GM08714 (cell line): Measurements from ENCODE around the gene USP43.
"Not testable (repeated sequence)": the region's sequence is repeated elsewhere in the genome, so short reads cannot be mapped to it uniquely, and the experiment has no call there.

Source experiments
- H3K4me3 ChIP-seq: fragments of 200-500 bp; sonication (Bioruptor generic); 2 replicates; pipeline ENCODE4 v1.5.1; 2014; ENCODE audit warnings: mild to moderate bottlenecking, low read length, inconsistent platforms
- ZNF274 ChIP-seq: IDR thresholded peaks from 2 replicates; pipeline ENCODE4 v1.6.1; 2012; ENCODE audit warnings: mild to moderate bottlenecking, low read depth, low read length

The USP43 gene

DNA sequence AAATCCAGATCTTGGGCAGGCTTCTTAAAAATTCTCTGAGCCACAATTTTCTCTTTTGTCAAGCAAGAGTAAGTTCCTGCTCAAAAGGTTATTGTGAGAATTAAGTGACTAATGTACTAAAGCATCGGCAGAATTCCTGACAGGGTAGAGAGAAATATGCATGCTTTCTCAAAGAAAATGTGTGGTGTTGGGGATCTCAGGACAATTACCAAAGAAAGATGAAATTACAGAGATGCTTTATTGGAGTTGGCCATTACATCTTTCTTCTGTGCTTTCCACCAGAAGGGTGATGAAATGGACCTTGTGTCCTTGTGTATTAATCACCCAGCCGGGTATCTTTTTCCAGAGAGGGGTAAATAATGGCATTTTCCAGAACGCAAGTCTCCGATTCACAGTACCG lies 1.7 kb upstream of the USP43 start:
- no peak overlapping the region for H3K4me3 ChIP-seq
- TF ChIP-seq ZNF274, result no peak

DNA sequence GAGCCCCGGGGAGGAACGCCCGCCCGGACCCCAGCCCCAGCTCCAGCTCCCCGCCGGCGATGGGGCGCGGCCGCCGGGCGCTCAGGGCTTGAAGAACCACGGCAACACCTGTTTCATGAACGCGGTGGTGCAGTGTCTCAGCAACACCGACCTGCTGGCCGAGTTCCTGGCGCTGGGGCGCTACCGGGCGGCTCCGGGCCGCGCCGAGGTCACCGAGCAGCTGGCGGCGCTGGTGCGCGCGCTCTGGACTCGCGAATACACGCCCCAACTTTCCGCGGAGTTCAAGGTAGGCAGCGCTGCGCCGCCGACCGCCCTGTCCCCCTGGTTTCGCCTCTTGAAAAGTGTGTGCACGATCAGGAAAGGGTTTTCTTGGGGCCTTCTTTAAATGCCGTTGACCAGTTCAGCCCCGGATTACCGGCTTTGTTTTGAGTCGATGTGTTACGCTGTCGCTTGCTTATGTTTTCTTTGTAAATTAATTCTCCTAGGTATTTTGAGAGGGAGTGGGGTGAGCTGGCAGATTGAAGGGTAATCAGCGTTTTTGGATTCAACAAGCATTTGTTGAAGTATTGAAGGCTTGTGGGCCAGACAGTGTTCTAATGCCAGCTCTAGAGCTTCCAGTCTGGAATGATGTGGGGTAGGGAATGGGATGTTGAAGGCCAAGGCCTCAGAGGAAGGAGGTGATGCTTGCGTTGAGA lies 681 bp downstream of the USP43 start:
- H3K4me3 ChIP-seq, result peak overlapping the region; percentile 60
- no peak for TF ChIP-seq ZNF274

DNA sequence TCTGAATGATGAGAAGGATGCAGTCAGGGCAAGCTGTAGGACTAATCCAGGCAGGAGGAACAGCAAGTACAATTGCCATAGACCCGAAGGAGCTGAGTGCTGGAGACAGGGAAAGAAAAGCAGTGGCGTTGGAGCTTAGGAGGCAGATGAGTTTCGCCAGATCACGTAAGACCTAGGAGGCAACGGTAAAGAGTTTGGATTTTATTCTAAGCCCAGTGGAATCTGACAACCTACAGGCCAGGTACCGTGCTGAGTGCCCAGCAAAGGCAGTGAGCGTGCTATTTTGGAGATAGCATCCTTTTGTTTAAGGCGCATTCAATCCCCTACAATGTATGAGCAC lies 1.2 kb downstream of the USP43 start:
- no peak for TF ChIP-seq ZNF274
- no peak overlapping the region for H3K4me3 ChIP-seq

DNA sequence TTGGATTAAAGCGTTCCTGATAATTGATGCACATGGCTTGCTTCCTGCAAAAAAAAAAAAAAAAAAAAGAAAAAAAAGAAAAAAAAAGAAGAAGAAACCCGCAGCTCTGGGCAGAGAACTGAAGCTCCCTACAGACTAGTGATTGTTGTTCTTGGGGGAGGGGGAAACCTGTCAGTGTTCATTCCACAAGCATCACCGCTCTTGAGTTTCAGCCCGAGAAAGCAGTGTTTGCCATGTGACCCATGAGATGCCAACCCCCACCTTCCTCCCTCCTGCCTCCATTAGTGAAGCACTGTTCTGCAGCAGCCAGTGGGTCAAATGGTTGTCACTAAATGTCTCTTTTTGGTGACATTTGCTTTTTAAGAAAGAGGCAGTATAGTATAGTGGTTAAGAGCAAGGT lies 1.7 kb downstream of the USP43 start:
- no peak overlapping the region for H3K4me3 ChIP-seq
- no peak for TF ChIP-seq ZNF274

DNA sequence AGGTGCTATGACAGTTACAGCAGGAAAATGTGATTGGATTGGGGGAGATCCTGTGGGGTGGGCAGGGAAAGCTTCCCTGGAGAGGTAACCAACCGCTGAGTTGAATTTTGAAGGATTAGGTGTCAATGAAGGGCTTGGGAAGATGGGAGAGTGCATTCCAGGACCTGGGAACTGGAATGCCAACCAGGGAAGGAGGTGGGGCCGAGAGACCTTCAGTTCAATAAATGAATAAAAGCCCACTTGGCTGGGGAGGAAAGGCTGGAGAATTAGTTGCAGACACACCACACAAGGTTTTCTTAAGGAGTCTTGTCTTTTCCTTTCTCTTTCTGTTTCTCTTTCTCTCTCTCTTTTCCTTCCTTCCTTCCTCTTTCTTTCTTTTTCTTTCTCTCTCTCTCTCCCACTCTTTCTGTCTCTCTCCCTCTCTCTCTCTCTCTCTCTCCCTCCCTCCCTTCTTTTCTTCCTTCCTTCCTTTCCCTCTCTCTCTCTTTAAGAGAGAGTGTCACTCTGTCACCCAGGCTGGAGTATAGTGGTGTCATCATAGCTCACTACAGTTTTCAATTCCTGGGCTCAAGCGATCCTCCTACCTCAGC lies 3.3 kb downstream of the USP43 start:
- no peak overlapping the region for H3K4me3 ChIP-seq
- no peak for TF ChIP-seq ZNF274

DNA sequence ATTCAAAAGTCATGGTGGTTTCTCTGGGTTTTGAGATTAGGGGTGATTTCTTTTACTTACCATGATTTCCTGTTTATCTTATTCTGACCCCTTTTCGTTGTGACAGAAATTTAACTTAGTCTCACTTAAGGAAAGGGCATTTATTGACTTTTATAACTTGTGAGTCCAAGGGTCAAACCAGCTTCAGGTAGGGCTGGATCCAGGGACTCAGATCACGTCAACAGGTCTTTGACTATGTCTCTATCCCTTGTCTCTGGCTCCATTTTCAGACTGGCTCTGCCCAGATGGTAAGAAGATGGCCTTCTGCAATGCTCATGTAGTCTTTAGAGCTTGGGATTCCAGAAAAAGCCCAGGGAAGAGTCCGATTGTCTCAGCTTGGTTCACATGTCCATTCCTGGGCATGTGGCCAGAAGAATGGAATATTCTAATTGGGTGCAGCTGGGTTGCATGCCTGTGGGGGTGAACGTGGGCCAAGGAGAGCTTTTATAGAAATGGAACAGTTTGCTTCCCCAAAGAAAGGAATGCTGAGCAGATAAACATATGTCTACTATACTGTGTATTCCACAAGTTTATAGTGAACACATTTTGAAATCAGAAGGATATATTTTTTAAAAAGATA lies 13.4 kb downstream of the USP43 start:
- TF ChIP-seq ZNF274, result no peak
- no peak overlapping the region for H3K4me3 ChIP-seq

DNA sequence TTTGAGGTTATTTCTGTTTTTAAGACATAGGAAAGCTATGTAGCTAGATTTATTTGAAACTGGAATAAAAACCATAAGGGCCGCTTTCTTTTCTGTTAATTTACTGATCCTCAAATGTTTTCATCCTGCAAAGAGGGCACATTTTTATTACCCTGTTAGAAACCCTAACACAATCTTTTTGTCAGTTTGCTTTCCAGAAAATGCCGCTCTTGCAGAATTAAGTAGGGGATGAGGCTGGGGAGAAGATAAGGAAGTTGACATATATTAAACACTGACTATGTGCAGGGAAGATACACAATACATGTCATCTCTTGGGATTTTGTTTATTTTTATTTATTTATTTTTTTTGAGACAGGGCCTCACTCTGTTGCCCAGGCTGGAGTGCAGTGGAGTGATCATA lies 15.7 kb downstream of the USP43 start:
- TF ChIP-seq ZNF274, result no peak
- no peak overlapping the region for H3K4me3 ChIP-seq

DNA sequence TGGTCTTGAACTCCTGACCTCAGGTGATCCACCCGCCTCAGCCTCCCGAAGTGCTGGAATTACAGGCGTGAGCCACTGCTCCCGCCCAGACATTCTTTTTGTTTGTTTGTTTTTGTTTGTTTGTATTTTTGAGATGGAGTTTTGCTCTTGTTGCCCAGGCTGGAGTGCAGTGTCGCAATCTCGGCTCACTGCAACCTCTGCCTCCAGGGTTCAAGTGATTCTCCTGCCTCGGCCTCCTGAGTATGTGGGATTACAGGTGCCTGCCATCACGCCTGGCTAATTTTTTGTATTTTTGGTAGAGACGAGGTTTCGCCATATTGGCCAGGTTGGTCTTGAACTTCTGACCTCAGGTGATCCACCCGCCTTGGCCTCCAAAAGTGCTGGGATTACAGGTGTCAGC lies 18.2 kb downstream of the USP43 start:
- not testable (repeated sequence) for H3K4me3 ChIP-seq

DNA sequence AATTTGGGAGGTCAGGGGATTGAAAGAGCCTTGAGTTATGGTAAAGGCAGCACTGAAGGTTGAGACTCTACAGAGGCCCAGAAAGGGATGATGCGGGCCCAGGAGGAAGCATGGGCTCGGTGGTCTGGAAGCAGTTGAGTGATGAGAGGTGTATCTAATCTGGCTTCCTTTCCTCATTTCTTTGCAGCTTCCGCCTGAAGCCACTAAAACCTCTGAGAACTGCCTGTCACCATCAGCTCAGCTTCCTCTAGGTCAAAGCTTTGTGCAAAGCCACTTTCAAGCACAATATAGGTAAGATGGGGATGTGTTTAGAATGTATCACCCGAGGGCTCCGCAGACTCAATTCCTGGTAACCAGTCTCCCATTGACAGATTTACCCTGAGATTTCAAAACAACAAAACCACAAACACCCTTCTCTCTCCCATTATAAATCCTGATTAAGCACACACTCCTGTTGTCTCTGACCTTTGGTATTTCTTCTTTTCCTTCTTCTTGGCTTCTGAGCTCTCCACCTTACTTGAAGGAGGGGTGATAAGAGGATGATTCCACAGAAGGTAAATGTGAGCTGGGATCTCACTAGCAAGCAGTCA lies 21.2 kb downstream of the USP43 start:
- no peak overlapping the region for H3K4me3 ChIP-seq
- no peak for TF ChIP-seq ZNF274

DNA sequence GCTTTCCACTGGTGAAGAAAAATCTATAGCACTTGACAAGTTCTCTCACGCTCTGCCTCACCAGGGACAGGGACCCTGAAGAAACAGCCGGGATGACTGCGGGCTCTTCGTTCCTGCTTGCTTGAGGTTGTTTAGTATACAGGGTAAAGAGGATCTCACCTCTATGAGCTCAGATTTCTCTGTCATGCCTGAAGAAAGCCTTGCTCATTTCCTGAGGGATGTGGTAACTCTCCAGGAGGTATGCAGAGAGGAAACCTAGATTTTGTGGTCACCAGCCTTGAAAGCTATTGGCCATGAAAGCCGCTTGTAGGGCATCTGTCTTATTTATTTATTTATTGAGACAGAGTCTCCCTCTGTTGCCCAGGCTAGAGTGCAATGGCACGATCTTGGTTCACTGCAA lies 23.2 kb downstream of the USP43 start:
- TF ChIP-seq ZNF274, result no peak
- H3K4me3 ChIP-seq, result no peak overlapping the region

DNA sequence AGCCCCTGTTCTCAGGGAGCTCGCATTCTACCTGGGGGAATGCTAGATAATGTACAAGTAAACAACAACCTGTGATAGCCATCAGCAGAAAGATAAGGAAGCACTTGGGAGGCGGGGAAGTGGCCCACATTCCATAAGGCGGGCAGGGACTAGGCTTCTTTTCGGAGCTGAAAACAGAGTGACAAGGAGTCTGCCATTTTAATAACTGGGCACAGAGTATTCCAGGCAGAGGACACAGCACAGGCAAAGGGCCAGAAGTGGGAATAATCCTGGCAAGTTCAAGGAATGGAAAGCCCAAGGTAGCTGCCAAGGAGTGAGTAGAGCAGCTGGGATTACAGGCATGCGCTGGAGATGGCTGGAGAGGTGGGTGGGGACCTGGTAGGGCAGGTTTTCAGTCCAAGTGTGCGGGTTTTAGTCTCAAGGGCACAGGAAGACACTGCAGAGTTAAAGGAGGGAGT lies 24.3 kb downstream of the USP43 start:
- no peak for TF ChIP-seq ZNF274

DNA sequence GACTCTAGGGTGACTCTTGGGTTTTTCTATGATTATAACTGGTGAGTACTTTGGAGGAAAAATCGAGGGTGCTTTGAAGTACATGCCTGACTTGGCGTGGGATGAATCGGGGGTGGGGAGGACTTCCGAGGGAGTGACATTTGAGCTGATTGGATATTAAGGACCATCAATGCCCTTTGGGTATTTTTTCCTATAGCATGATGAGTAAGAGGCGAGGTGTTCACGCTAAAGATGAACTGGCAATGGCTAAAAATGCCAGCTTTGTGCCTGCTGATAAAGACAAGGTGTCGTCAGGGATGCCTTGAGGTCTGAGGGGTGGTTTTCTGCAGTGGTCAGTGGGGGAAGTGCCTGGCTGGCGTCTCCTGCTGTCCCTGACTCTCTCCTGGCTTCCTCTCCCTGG lies 25.3 kb downstream of the USP43 start:
- no peak for TF ChIP-seq ZNF274
- H3K4me3 ChIP-seq, result no peak overlapping the region

More for the DNA sequence above, 24.3 kb downstream of the USP43 start:
- no peak overlapping the region for H3K4me3 ChIP-seq

DNA sequence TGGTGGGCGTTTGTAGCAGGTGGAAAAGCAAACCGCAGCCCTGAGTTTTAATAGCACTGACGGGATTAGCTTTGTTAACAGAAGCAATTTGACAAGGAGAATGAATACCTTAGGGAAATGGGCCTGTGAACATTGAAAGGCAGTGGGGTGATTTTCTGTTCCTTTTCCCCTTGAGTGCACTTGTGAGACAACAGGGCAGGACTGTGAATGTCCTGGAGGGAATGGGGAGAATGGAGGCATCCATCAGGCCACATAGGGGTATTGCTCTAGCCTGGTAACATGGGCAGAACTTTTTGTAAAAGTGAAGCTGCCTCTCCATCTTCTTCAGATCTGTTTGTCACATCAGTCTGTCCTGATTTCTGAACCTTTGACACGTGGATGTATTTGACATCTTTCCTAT lies 26.2 kb downstream of the USP43 start:
- no peak for TF ChIP-seq ZNF274

DNA sequence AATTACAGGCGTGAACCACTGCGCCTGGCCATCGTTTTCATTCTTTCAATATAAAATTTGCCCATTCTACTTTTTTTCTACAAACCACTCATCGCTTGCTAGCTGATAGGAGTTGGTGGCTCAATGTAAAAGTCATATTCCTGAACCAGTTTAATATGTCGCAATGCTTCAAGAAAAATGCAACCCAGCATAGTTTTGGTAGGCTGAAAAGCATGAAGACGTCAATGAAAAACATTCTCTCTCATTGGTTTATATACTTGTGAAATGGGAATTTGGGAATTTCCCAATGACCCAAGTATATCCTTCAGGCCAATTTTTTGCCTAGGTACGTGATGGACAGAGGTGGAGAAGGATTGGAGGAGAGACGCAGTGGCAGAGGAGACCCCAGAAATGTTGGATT lies 26.9 kb downstream of the USP43 start:
- TF ChIP-seq ZNF274, result no peak
- H3K4me3 ChIP-seq, result no peak overlapping the region

More for the DNA sequence above, 26.2 kb downstream of the USP43 start:
- no peak overlapping the region for H3K4me3 ChIP-seq

DNA sequence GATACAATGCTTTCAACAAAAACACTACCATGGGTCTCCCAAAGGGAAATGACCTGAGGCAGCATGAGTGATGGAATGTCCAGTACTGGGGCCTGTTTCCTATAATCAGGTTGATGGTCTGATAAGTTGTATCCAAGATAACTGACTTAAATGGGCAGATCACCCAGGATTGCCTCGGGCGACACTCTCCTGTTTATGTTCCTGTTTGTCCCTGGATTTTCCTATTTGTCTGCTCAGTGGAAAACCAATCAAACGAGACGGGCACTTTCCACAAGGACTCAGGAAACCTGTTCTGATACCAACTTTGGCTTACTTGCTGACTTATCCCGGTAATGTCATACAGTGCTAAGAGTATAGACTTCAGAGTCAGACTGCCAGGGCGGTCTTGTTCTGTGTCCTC lies 27.4 kb downstream of the USP43 start:
- no peak for TF ChIP-seq ZNF274
- H3K4me3 ChIP-seq, result no peak overlapping the region
